Measurements from ENCODE around the gene RSPRY1. TPM values are rescaled to one million over a fixed set of nuclear protein-coding genes. Genes with fewer than 3 reads are reported as not detected.

The RSPRY1 gene
- total RNA-seq, 1 experiment from 2014 or later = 57.7 TPM

DNA sequence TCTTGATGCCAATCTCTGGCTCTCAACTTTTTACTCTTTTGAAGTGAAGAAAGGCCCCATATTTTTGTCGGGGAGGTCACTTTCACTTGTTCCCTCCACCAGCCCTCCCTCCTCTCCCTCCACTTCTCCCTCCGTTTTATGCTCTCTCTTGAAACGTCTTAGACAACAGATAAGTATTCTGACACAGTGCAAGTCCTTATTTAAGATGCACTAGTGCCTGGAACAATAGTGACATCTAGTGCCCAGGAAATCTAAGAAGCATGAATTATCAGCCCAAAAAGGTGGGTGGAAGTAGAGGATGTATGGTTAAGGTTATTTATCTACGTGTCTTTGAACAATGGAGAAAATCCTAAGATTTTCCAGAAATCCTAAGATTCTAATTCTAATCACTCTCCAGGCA is 18.2 kb upstream of the RSPRY1 start:
- peaks cover 78% of the 10 kb centered on the region for H3K36me3 Mint-ChIP-seq (ENCODE audit: insufficient read depth, unreplicated experiment)
- H3K4me3 ChIP-seq (ENCODE audit: low read depth, low read length) = no peak overlapping the region
- H3K4me3 Mint-ChIP-seq (ENCODE audit: unreplicated experiment) = no peak overlapping the region
- H3K36me3 ChIP-seq (ENCODE audit: control insufficient read depth, insufficient read depth, low read length) = peaks cover 7% of the 10 kb centered on the region
- ChIA-PET POLR2A (no interaction called here), CTCF (no interaction called here)
- no peaks in the 10 kb centered on the region for H3K4me1 ChIP-seq
- no peak overlapping the region for H3K27ac Mint-ChIP-seq (ENCODE audit: unreplicated experiment)
- no TSS peak for BruUV-seq (replicated peaks)
- H3K9me3 ChIP-seq = no peaks in the 10 kb centered on the region
- H3K27me3 ChIP-seq (replicated peaks; ENCODE audit: control insufficient read depth, insufficient read depth, low read length) = no peaks in the 10 kb centered on the region
- DNase-seq = peak in 1 of 2 experiments; percentile 55
- H3K4me1 Mint-ChIP-seq (ENCODE audit: low read depth, unreplicated experiment) = no peaks in the 10 kb centered on the region
- H3K9me3 Mint-ChIP-seq (ENCODE audit: unreplicated experiment) = no peaks in the 10 kb centered on the region
- TF ChIP-seq, protein P1, sequence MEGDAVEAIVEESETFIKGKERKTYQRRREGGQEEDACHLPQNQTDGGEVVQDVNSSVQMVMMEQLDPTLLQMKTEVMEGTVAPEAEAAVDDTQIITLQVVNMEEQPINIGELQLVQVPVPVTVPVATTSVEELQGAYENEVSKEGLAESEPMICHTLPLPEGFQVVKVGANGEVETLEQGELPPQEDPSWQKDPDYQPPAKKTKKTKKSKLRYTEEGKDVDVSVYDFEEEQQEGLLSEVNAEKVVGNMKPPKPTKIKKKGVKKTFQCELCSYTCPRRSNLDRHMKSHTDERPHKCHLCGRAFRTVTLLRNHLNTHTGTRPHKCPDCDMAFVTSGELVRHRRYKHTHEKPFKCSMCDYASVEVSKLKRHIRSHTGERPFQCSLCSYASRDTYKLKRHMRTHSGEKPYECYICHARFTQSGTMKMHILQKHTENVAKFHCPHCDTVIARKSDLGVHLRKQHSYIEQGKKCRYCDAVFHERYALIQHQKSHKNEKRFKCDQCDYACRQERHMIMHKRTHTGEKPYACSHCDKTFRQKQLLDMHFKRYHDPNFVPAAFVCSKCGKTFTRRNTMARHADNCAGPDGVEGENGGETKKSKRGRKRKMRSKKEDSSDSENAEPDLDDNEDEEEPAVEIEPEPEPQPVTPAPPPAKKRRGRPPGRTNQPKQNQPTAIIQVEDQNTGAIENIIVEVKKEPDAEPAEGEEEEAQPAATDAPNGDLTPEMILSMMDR (IDR thresholded peaks at IDR 0.05; ENCODE audit: insufficient read depth in 1 of 2, low read depth in 1 of 2, low read length in 1 of 2, severe bottlenecking in 1 of 2, unreplicated experiment in 1 of 2) = peak; percentile 53 to 60
- no peaks in the 10 kb centered on the region for H3K27me3 Mint-ChIP-seq (ENCODE audit: insufficient read depth, unreplicated experiment)
- intact Hi-C loops (cut with micrococcal nuclease; ENCODE audit: unreplicated experiment) = loop anchor here (1.0 to 5.0 kb wide), 5 partner anchors 22 to 301 kb away; partner anchors contain the start of genes CETP and CPNE2

DNA sequence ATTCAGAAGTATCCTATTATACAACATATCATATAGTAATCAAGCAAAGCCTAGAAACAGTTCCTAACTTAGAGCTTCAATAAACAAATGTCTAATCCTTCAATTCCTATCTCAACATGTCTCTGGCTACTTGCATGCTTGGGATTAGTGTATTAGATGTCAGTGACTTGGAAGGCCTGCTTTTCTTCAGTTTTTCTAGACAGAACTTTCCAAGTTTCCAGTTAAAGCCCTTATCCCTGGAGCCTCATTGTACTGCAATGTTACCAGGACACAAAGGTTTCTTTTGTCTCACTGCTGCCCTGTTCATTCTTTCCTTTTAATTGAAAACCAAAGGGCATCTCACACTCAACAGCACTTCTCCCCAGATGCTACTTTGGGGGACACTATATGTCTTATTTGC is 16.8 kb upstream of the RSPRY1 start:
- no peak overlapping the region for H3K27ac Mint-ChIP-seq (ENCODE audit: unreplicated experiment)
- intact Hi-C loops (cut with micrococcal nuclease; ENCODE audit: unreplicated experiment) = loop anchor here (2.0 to 5.0 kb wide), 2 partner anchors 77 to 207 kb away; partner anchors contain the start of genes CETP and CPNE2
- POLR2A ChIA-PET = no interaction called here
- CTCF ChIA-PET = no interaction called here
- no peaks in the 10 kb centered on the region for H3K4me1 Mint-ChIP-seq (ENCODE audit: low read depth, unreplicated experiment)
- H3K9me3 ChIP-seq = no peaks in the 10 kb centered on the region
- H3K27me3 Mint-ChIP-seq (ENCODE audit: insufficient read depth, unreplicated experiment) = no peaks in the 10 kb centered on the region
- no peaks in the 10 kb centered on the region for H3K9me3 Mint-ChIP-seq (ENCODE audit: unreplicated experiment)
- no peak for DNase-seq
- BruUV-seq (replicated peaks) = no TSS peak
- H3K4me3 ChIP-seq (ENCODE audit: low read depth, low read length) = no peak overlapping the region
- H3K36me3 Mint-ChIP-seq (ENCODE audit: insufficient read depth, unreplicated experiment) = peaks cover 74% of the 10 kb centered on the region
- peaks cover 8% of the 10 kb centered on the region for H3K36me3 ChIP-seq (ENCODE audit: control insufficient read depth, insufficient read depth, low read length)
- H3K27me3 ChIP-seq (replicated peaks; ENCODE audit: control insufficient read depth, insufficient read depth, low read length) = no peaks in the 10 kb centered on the region
- no peak overlapping the region for H3K4me3 Mint-ChIP-seq (ENCODE audit: unreplicated experiment)
- TF ChIP-seq, protein P1 (IDR thresholded peaks at IDR 0.05; ENCODE audit: insufficient read depth in 1 of 2, low read depth in 1 of 2, low read length in 1 of 2, severe bottlenecking in 1 of 2, unreplicated experiment in 1 of 2) = no peak
- no peaks in the 10 kb centered on the region for H3K4me1 ChIP-seq

DNA sequence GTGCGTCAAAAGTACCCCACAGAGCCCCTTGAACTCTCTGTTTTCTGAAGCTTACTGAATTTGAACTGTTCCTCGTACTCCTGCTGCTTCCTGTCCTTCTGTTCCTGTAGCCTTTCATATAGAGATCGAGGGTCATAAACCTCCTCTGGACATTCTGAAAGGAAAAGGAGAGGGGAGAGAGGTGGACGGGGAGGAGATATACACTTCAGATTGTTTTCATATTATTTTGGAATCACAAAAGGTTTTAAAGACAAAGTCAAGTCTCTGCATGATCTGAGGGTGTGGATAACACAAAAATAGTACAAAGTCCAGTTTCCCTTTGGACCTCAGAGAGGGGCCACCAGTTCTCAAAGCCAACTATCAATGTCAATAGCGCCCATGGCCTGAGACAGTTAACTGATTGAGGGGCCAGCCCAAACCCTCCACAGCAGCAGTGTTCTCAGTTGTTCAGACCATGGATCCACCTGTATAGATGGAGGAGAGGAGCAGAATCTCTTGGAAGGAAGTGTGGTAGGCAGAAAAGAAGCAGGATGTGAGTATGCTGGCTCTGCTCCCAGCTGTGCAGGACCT is 13.3 kb upstream of the RSPRY1 start:
- H3K27ac Mint-ChIP-seq (ENCODE audit: unreplicated experiment) = no peak overlapping the region
- POLR2A ChIA-PET = no interaction called here

More for the DNA sequence above, 13.3 kb upstream of the RSPRY1 start:
- no peak for DNase-seq
- H3K4me3 Mint-ChIP-seq (ENCODE audit: unreplicated experiment) = no peak overlapping the region
- H3K9me3 Mint-ChIP-seq (ENCODE audit: unreplicated experiment) = no peaks in the 10 kb centered on the region
- H3K27me3 Mint-ChIP-seq (ENCODE audit: insufficient read depth, unreplicated experiment) = no peaks in the 10 kb centered on the region
- intact Hi-C loops (cut with micrococcal nuclease; ENCODE audit: unreplicated experiment) = no loop called here
- Histone ChIP-seq H3K27me3 (replicated peaks; ENCODE audit: control insufficient read depth, insufficient read depth, low read length) (no peaks in the 10 kb centered on the region), H3K4me3 (ENCODE audit: low read depth, low read length) (no peak overlapping the region), H3K36me3 (ENCODE audit: control insufficient read depth, insufficient read depth, low read length) (peaks cover 3% of the 10 kb centered on the region), H3K9me3 (no peaks in the 10 kb centered on the region), H3K4me1 (no peaks in the 10 kb centered on the region)
- no TSS peak for BruUV-seq (replicated peaks)
- no peaks in the 10 kb centered on the region for H3K4me1 Mint-ChIP-seq (ENCODE audit: low read depth, unreplicated experiment)
- CTCF ChIA-PET = no interaction called here
- peaks cover 52% of the 10 kb centered on the region for H3K36me3 Mint-ChIP-seq (ENCODE audit: insufficient read depth, unreplicated experiment)
- TF ChIP-seq, protein P1 (IDR thresholded peaks at IDR 0.05; ENCODE audit: insufficient read depth in 1 of 2, low read depth in 1 of 2, low read length in 1 of 2, severe bottlenecking in 1 of 2, unreplicated experiment in 1 of 2) = no peak

Measured in Caco-2 (cell line).